ENCODE results near the gene BACH2. TPM values are rescaled to one million over a fixed set of nuclear protein-coding genes. Genes with fewer than 3 reads are reported as not detected.
A peak's percentile ranks its signal among the peaks of the same experiment; 100 is the strongest.

Gene BACH2
- total RNA-seq, 1 donor from 2014 or later, result 7.8 TPM

GRCh38 chr6:90127595-90127994 lies 169.0 kb downstream of the BACH2 start:
- H3K9me3 Mint-ChIP-seq (ENCODE audit: low read depth), result no peaks in the 10 kb centered on the region
- no peaks in the 10 kb centered on the region for H3K27me3 Mint-ChIP-seq (ENCODE audit: low read depth)
- DNase-seq (ENCODE audit: low spot score), result no peak
- no peak for TF ChIP-seq CTCF (IDR thresholded peaks at IDR 0.05)
- H3K27ac Mint-ChIP-seq (ENCODE audit: unreplicated experiment), result no peak overlapping the region
- peaks cover 43% of the 10 kb centered on the region for H3K4me1 Mint-ChIP-seq (ENCODE audit: low read depth)
- no peak overlapping the region for H3K4me3 Mint-ChIP-seq (ENCODE audit: unreplicated experiment)
- no peaks in the 10 kb centered on the region for H3K36me3 Mint-ChIP-seq (ENCODE audit: low read depth)

GRCh38 chr6:90126839-90127238 lies 169.8 kb downstream of the BACH2 start:
- Mint-ChIP-seq H3K27me3 (ENCODE audit: low read depth) (no peaks in the 10 kb centered on the region), H3K27ac (ENCODE audit: unreplicated experiment) (no peak overlapping the region)

GRCh38 chr6:90126181-90126580 lies 170.5 kb downstream of the BACH2 start:
- H3K36me3 Mint-ChIP-seq (ENCODE audit: low read depth), result no peaks in the 10 kb centered on the region
- peaks cover 52% of the 10 kb centered on the region for H3K4me1 Mint-ChIP-seq (ENCODE audit: low read depth)
- H3K4me3 Mint-ChIP-seq (ENCODE audit: unreplicated experiment), result no peak overlapping the region
- no peaks in the 10 kb centered on the region for H3K27me3 Mint-ChIP-seq (ENCODE audit: low read depth)
- peak overlapping the region; percentile 1 for H3K27ac Mint-ChIP-seq (ENCODE audit: unreplicated experiment)
- H3K9me3 Mint-ChIP-seq (ENCODE audit: low read depth), result no peaks in the 10 kb centered on the region
- no peak for TF ChIP-seq CTCF (IDR thresholded peaks at IDR 0.05)
- DNase-seq (ENCODE audit: low spot score), result no peak

More at GRCh38 chr6:90126839-90127238, 169.8 kb downstream of the BACH2 start:
- no peaks in the 10 kb centered on the region for H3K9me3 Mint-ChIP-seq (ENCODE audit: low read depth)
- no peak for TF ChIP-seq CTCF (IDR thresholded peaks at IDR 0.05)
- peaks cover 51% of the 10 kb centered on the region for H3K4me1 Mint-ChIP-seq (ENCODE audit: low read depth)
- H3K36me3 Mint-ChIP-seq (ENCODE audit: low read depth), result no peaks in the 10 kb centered on the region
- no peak overlapping the region for H3K4me3 Mint-ChIP-seq (ENCODE audit: unreplicated experiment)
- no peak for DNase-seq (ENCODE audit: low spot score)

GRCh38 chr6:90124874-90125510 lies 171.7 kb downstream of the BACH2 start:
- Mint-ChIP-seq H3K4me3 (ENCODE audit: unreplicated experiment) (no peak overlapping the region), H3K9me3 (ENCODE audit: low read depth) (no peaks in the 10 kb centered on the region), H3K36me3 (ENCODE audit: low read depth) (no peaks in the 10 kb centered on the region), H3K4me1 (ENCODE audit: low read depth) (peaks cover 52% of the 10 kb centered on the region), H3K27me3 (ENCODE audit: low read depth) (no peaks in the 10 kb centered on the region), H3K27ac (ENCODE audit: unreplicated experiment) (peak overlapping the region; percentile 30)
- no peak for DNase-seq (ENCODE audit: low spot score)
- no peak for TF ChIP-seq CTCF (IDR thresholded peaks at IDR 0.05)

GRCh38 chr6:90123831-90124230 lies 172.8 kb downstream of the BACH2 start:
- Mint-ChIP-seq H3K36me3 (ENCODE audit: low read depth) (no peaks in the 10 kb centered on the region), H3K27me3 (ENCODE audit: low read depth) (no peaks in the 10 kb centered on the region), H3K4me3 (ENCODE audit: unreplicated experiment) (no peak overlapping the region), H3K4me1 (ENCODE audit: low read depth) (peaks cover 52% of the 10 kb centered on the region), H3K27ac (ENCODE audit: unreplicated experiment) (peak overlapping the region; percentile 33), H3K9me3 (ENCODE audit: low read depth) (no peaks in the 10 kb centered on the region)
- TF ChIP-seq CTCF (IDR thresholded peaks at IDR 0.05), result no peak
- DNase-seq (ENCODE audit: low spot score), result no peak

Measured in chondrocyte (in vitro differentiated cells).